ENCODE data around the gene MAP3K10.
"Not testable (repeated sequence)": the region's sequence is repeated elsewhere in the genome, so short reads cannot be mapped to it uniquely, and the experiment has no call there.

MAP3K10 gene

GRCh38 chr19:40217027-40217810 lies 26.0 kb downstream of the MAP3K10 start:
- TF ChIP-seq, protein P1, sequence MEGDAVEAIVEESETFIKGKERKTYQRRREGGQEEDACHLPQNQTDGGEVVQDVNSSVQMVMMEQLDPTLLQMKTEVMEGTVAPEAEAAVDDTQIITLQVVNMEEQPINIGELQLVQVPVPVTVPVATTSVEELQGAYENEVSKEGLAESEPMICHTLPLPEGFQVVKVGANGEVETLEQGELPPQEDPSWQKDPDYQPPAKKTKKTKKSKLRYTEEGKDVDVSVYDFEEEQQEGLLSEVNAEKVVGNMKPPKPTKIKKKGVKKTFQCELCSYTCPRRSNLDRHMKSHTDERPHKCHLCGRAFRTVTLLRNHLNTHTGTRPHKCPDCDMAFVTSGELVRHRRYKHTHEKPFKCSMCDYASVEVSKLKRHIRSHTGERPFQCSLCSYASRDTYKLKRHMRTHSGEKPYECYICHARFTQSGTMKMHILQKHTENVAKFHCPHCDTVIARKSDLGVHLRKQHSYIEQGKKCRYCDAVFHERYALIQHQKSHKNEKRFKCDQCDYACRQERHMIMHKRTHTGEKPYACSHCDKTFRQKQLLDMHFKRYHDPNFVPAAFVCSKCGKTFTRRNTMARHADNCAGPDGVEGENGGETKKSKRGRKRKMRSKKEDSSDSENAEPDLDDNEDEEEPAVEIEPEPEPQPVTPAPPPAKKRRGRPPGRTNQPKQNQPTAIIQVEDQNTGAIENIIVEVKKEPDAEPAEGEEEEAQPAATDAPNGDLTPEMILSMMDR (IDR thresholded peaks at IDR 0.05; ENCODE audit: extremely low read depth, insufficient read depth, missing control alignments), result peak; percentile 56
- in situ Hi-C loops (cut with MboI; ENCODE audit: low pct_unique_long_range_greater_than_20kb, low sequenced_read_pairs, unreplicated experiment), result no loop called here
- no peak for DNase-seq (ENCODE audit: low spot score)

- TF ChIP-seq, protein P1 (IDR thresholded peaks at IDR 0.05; ENCODE audit: extremely low read depth, insufficient read depth, missing control alignments), result no peak
- in situ Hi-C loops (cut with MboI; ENCODE audit: low pct_unique_long_range_greater_than_20kb, low sequenced_read_pairs, unreplicated experiment), result no loop called here
- peak; percentile 81 for DNase-seq (ENCODE audit: low spot score)
These were observed 27.0 kb downstream of the MAP3K10 start, which contains the start of gene TTC9B for GRCh38 chr19:40217934-40218890. TSS of gene TTC9B (minus strand) at chr19:40218384. CDS start at chr19:40218381, 3 bp downstream.

- in situ Hi-C loops (cut with MboI; ENCODE audit: low pct_unique_long_range_greater_than_20kb, low sequenced_read_pairs, unreplicated experiment); DNase-seq (ENCODE audit: low spot score): not testable (repeated sequence)
These were observed 27.8 kb downstream of the MAP3K10 start for GRCh38 chr19:40219029-40219428.

DNA sequence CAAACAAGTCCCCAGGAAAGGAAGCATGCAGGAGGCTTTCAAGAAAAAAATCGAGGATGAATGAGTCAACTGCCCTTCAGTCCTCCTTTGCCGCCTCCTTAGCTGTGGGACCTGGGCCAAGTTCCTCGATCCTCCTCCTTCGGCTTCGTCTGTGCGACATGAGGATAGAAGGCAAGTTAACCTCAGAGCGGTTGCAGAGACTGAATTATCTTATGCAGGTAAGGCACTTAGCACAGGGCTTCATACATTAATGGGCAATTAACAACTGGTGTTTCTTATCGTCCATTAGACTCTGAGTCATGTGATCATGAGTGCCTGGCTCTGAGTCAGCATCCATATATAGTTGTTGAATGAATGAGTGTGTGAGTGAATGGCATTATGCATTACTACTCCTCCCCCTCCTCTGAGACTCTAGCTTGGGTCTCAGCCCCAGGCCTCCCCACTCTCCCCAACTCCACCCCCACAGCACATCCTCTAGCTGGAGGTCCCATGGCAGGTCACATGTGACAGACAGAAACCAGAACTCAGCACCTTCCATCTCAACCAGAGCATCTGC lies 28.6 kb downstream of the MAP3K10 start:
- DNase-seq (ENCODE audit: low spot score), result no peak
- TF ChIP-seq, protein P1 (IDR thresholded peaks at IDR 0.05; ENCODE audit: extremely low read depth, insufficient read depth, missing control alignments), result no peak
- in situ Hi-C loops (cut with MboI; ENCODE audit: low pct_unique_long_range_greater_than_20kb, low sequenced_read_pairs, unreplicated experiment), result no loop called here

DNA sequence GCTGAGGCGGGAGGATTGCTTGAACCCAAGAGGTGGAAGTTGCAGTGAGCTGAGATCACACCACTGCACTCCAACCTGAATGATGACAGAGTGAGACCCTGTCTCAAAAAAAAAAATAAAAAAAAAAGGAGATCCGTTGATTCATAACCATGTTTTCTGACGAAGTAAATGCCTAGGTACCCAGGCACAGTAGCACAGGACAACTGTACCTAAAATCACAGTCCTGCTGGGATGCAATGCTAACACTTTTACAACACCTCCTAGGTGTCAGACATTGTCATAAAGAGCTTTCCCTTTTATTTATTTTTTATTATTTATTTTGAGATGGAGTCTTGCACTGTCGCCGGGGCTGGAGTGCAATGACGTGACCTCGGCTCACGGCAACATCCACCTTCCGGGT lies 29.4 kb downstream of the MAP3K10 start:
- TF ChIP-seq, protein P1 (IDR thresholded peaks at IDR 0.05; ENCODE audit: extremely low read depth, insufficient read depth, missing control alignments), result no peak
- DNase-seq (ENCODE audit: low spot score), result no peak
- in situ Hi-C loops (cut with MboI; ENCODE audit: low pct_unique_long_range_greater_than_20kb, low sequenced_read_pairs, unreplicated experiment), result no loop called here

- in situ Hi-C loops (cut with MboI; ENCODE audit: low pct_unique_long_range_greater_than_20kb, low sequenced_read_pairs, unreplicated experiment), result no loop called here
- TF ChIP-seq, protein P1 (IDR thresholded peaks at IDR 0.05; ENCODE audit: extremely low read depth, insufficient read depth, missing control alignments), result peak; percentile 59
- DNase-seq (ENCODE audit: low spot score), result peak; percentile 98
These were observed 30.8 kb downstream of the MAP3K10 start for GRCh38 chr19:40221858-40222619.
